KOPT-K1 (cell line): Measurements from ENCODE around the gene SHD.
"Not testable (repeated sequence)": the region's sequence is repeated elsewhere in the genome, so short reads cannot be mapped to it uniquely, and the experiment has no call there.

Experiments
- H3K27ac ChIP-seq: fragments of 200-600 bp; sonication (generic); 2 replicates; pipeline ENCODE4 v1.5.1; 2016; ENCODE audit warnings: antibody characterized with exemption, mild to moderate bottlenecking, low read depth, low read length; ENCODE audit not compliant: poor library complexity, severe bottlenecking
- H3K36me3 ChIP-seq: fragments of 200-600 bp; sonication (generic); 2 replicates; pipeline ENCODE4 v1.5.1; 2017; ENCODE audit warnings: antibody characterized with exemption, mild to moderate bottlenecking, low read length, moderate library complexity; ENCODE audit not compliant: insufficient read depth
- H3K9me3 ChIP-seq: fragments of 200-600 bp; sonication (generic); 2 replicates; pipeline ENCODE4 v1.5.1; 2017; ENCODE audit warnings: antibody characterized with exemption, low read length, mild to moderate bottlenecking; ENCODE audit not compliant: insufficient read depth, poor library complexity, severe bottlenecking

SHD gene

DNA sequence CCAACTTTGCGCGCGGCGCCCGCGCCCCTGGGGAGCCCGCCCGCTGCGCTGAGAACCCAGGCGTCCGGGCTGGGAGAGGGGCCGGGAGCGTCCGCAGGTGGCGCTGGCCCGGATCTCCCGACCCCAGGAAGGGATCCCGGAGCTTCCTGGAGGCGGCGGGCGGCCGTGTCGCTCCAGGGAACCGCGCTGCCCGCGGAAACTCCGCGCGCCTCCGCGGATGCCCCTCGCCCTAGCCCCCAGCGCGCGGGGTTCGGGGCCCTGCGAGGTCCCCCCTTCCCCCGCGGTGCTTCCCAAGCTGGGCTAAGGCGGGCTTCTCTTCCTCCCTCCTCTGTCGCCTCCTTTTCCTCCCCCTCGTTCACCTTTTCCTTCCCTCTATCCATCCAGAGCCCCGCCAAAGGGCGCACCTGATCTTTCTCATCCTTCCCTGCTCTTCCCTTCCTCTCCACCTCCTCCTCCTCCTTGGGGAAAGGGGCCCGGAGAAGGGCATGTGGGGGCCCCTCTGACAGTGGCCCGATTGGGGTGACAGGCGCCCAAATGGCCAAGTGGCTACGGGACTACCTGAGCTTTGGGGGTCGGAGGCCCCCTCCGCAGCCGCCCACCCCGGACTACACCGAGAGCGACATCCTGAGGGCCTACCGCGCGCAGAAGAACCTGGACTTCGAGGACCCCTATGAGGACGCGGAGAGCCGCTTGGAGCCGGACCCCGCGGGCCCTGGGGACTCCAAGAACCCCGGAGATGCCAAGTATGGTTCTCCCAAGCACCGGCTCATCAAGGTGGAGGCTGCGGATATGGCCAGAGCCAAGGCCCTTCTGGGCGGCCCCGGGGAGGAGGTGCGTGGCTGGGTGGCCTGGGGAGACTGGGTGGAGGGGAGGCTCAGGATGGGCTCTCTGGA lies 710 bp downstream of the SHD start:
- Histone ChIP-seq H3K27ac (no peak overlapping the region), H3K36me3 (no peaks in the 10 kb centered on the region), H3K9me3 (no peaks in the 10 kb centered on the region)

DNA sequence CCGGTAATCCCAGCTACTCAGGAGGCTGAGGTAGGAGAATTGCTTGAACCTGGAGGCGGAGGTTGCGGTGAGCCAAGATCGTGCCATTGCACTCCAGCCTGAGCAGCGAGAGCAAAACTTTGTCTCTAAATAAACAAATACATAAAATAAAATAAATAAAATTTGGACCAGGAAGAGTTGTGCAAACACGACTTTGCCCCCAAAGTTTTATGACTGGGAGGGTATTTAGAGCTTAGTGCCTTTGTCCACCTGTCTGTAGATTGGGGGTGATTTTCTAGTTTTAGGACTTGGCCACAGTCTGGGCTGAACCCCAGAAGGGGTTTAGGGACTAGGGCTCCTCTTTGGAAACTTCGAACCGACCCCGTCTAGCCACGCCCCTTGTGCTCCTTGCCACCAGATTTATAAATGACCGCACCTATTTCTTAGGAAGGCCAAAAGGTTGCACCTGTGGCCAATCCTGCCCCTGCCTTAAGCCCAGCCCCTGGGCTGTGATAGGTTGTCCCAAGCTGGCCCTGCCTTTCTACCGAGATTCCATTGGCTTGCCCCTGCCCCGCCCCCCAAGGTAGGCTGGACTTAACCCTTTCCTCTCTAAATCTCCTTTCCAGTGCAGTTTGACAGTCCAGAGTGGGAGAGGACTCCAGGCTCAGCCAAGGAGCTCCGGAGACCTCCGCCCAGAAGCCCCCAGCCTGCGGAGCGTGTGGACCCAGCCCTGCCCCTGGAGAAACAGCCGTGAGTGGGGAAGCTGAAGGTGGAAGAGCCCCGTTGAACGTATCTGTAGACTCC lies 5.3 kb downstream of the SHD start:
- Histone ChIP-seq H3K27ac (no peak overlapping the region), H3K9me3 (no peaks in the 10 kb centered on the region), H3K36me3 (no peaks in the 10 kb centered on the region)

DNA sequence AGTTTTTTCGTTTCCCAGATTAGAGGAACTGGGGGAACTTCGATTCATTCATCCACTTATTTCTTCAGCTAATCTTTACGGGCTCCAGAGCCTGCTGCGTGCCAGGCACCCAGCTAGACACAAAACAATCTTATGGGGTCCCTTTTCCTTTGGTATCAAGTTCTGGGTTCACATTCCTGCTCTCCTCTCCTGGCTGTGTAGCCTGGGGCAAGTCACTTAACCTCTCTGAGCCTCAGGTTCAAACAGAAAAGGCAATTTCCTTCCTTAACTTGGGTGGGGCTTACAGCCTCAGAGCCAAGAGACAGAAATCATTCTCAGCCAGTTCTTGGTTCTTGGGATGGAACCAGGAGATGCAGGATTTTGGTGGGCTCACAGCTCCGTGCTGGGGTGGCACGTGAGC lies 5.9 kb downstream of the SHD start:
- Histone ChIP-seq H3K36me3 (no peaks in the 10 kb centered on the region), H3K9me3 (no peaks in the 10 kb centered on the region), H3K27ac (no peak overlapping the region)

- not testable (repeated sequence) for H3K9me3 ChIP-seq, H3K36me3 ChIP-seq, H3K27ac ChIP-seq
Observed at GRCh38 chr19:4286141-4286540, 7.1 kb downstream of the SHD start.

- H3K36me3 ChIP-seq = no peaks in the 10 kb centered on the region
Observed at GRCh38 chr19:4288091-4288777, 9.2 kb downstream of the SHD start.

GRCh38 chr19:4291184-4291732 lies 12.2 kb downstream of the SHD start:
- H3K36me3 ChIP-seq = no peaks in the 10 kb centered on the region
- no peak overlapping the region for H3K27ac ChIP-seq
- no peaks in the 10 kb centered on the region for H3K9me3 ChIP-seq

More at GRCh38 chr19:4288091-4288777, 9.2 kb downstream of the SHD start:
- H3K27ac ChIP-seq = no peak overlapping the region
- no peaks in the 10 kb centered on the region for H3K9me3 ChIP-seq

DNA sequence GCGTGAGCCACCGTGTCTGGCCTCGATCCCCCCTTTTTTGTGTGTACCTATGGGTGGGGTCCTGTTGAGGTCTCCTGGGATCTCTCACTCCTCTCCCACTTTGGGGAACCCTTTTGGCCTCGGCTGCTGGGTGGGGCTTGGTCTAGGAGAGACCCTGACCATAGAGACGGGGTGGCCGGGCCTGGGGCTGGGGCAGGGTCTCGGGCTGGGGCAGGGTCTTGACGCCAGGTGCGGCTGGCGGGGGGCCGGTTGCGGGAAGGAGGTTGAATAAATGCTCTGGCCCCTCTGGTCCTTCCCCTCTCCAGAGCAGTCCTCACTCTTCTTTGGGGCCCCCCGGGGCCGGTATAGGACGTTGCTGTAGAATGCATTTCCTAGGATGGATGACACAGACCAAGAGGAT lies 13.4 kb downstream of the SHD start:
- Histone ChIP-seq H3K36me3 (no peaks in the 10 kb centered on the region), H3K27ac (no peak overlapping the region), H3K9me3 (no peaks in the 10 kb centered on the region)

- no peak overlapping the region for H3K27ac ChIP-seq
- no peaks in the 10 kb centered on the region for H3K9me3 ChIP-seq
- no peaks in the 10 kb centered on the region for H3K36me3 ChIP-seq
Observed at GRCh38 chr19:4294389-4294788, 15.3 kb downstream of the SHD start.

- Histone ChIP-seq H3K36me3 (no peaks in the 10 kb centered on the region), H3K9me3 (no peaks in the 10 kb centered on the region), H3K27ac (no peak overlapping the region)
Observed at GRCh38 chr19:4295972-4296771, 17.1 kb downstream of the SHD start.

GRCh38 chr19:4297901-4298809 lies 19.1 kb downstream of the SHD start:
- Histone ChIP-seq H3K9me3 (no peaks in the 10 kb centered on the region), H3K27ac (no peak overlapping the region), H3K36me3 (no peaks in the 10 kb centered on the region)

- Histone ChIP-seq H3K27ac (no peak overlapping the region), H3K9me3 (no peaks in the 10 kb centered on the region), H3K36me3 (no peaks in the 10 kb centered on the region)
Observed at GRCh38 chr19:4298810-4299550, 19.9 kb downstream of the SHD start.

DNA sequence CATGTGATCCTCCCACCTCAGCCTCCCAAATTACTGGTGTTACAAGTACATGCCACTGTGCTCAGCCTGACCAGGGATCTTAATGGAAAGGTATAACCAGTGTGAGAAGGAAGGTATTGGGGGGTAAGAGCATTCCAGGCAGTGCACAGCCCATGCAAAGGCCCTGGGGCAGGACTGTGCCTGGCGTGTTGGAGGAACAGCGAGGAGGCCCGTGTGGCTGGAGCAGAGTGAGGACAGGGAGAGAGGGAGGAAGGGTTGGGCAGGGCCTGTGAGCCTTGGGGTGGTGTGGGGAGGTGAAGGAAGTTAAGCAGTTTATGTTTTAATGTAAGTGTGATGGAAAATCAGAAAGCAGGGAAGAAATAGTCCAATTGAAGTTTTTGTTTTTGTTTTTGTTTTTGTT lies 21.5 kb downstream of the SHD start:
- no peaks in the 10 kb centered on the region for H3K9me3 ChIP-seq
- H3K36me3 ChIP-seq = no peaks in the 10 kb centered on the region
- no peak overlapping the region for H3K27ac ChIP-seq

DNA sequence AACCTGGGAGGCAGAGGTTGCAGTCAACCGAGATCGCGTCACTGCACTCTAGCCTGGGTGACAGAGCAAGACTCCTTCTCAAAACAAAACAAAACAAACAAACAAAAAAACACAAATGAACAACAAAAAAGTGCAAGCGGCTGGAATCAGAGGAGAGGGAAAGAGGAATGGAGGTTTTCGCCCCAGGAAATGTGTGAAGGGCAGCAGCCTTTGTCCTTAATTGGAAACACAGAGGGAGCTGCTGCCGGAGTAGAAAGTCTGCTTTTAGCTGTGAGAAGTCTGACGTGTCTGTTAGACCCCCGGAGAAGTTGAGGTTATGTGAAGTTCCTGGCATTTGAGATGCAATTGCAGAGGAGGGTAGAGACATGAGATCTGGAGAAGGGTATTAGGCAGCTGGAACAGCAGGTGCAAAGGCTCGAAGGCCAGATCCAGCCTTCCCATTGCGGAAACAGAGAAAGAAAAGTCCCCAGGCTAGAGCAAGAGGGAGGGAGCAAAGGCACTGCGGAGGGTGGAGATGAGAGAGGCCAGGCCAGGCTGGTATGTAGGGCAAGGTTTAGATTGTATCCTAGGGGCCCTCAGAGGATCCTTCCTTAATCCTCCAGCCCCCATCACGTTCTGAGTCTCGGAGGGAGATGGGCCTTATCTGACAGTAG lies 22.6 kb downstream of the SHD start:
- Histone ChIP-seq H3K36me3 (no peaks in the 10 kb centered on the region), H3K27ac (peak overlapping the region; percentile 38), H3K9me3 (no peaks in the 10 kb centered on the region)
